SK-N-MC (cell line): ENCODE results near the gene STX16.

ENCODE experiments used
- DNase-seq: peaks from one replicate; pipeline ENCODE4 v3.0.0-alpha.2; 2011; ENCODE audit warnings: low read depth, low spot score
- H3K27ac ChIP-seq: fragments of 200-600 bp; sonication (generic); 2 replicates; pipeline ENCODE4 v1.5.1; 2016; ENCODE audit warnings: mixed run types
- H3K36me3 ChIP-seq: fragments of 200-600 bp; sonication (generic); 2 replicates; pipeline ENCODE4 v1.6.1; 2017; ENCODE audit warnings: antibody characterized with exemption, low read length, mixed read lengths; ENCODE audit not compliant: insufficient read depth
- H3K4me3 ChIP-seq: fragments of 200-600 bp; sonication (generic); 2 replicates; pipeline ENCODE4 v1.5.1; 2016
- H3K9ac ChIP-seq: fragments of 200-600 bp; sonication (generic); 2 replicates; pipeline ENCODE4 v1.8.0; 2017; ENCODE audit warnings: mixed run types, mixed read lengths; ENCODE audit not compliant: insufficient read length
- H3K9me3 ChIP-seq: fragments of 200-600 bp; sonication (generic); 2 replicates; pipeline ENCODE4 v1.6.1; 2017; ENCODE audit warnings: low read depth, mild to moderate bottlenecking, antibody characterized with exemption, low read length, moderate library complexity, mixed read lengths
- EZH2 ChIP-seq: fragments of 200-600 bp; sonication (generic); IDR thresholded peaks from one replicate; pipeline ENCODE4 v1.6.1; 2017; ENCODE audit warnings: antibody characterized with exemption
- FOXP2 ChIP-seq: optimal IDR thresholded peaks from 2 replicates; pipeline ENCODE3; 2011; ENCODE audit warnings: mild to moderate bottlenecking, moderate library complexity; ENCODE audit not compliant: insufficient read depth; ENCODE audit errors: extremely low read length, control extremely low read depth
- POLR2AphosphoS5 ChIP-seq: IDR thresholded peaks from 2 replicates; pipeline ENCODE4 v1.6.1; 2012; ENCODE audit warnings: mild to moderate bottlenecking, low read depth, low read length, borderline replicate concordance

Gene STX16

DNA sequence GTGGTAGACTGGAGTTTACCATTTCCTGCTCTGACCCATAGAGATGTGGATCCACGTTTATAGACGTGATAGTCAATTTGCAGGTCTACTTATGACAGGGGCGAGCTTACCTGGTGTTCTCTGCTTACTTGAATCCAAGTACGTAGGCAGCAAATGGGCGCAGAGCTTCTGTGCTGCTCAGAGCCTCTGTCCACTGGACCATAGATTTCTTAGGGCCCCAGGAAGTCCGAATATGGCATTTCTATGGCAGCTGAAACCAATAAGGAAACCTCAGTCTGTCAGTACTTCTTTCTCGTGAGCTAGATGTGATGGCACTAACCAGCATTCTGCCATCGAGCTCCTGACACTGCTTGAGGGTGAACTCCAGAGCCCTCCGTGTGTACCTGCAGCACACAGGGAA is 22.0 kb downstream of the STX16 start:
- H3K36me3 ChIP-seq: peaks cover 67% of the 10 kb centered on the region
- no peak overlapping the region for H3K9ac ChIP-seq
- TF ChIP-seq EZH2 (no peak), POLR2AphosphoS5 (no peak), FOXP2 (no peak)
- no peak overlapping the region for H3K27ac ChIP-seq
- no peak overlapping the region for H3K4me3 ChIP-seq
- no peak for DNase-seq
- no peaks in the 10 kb centered on the region for H3K9me3 ChIP-seq

DNA sequence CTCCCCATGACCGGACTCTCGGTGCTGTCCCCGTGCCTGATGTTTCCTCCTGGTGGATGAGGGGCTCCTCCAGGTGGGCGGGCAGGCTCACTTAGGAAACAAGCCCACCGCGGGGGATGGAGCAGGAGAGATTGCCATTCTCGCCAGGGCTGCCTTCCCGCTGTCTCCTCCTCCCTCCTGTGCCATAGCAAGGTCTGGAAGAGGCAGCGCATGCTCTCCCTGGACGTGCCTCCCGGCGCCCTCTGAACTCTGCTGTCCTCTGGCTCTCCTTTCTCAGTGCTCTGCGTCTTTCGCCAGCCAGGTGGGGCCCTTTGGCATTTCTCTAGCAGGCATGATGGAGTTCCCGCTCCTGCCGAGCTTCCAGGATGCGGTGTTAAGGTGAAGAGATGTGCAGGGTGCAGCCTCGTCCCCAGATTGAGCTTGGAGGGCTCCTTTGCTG is 24.1 kb downstream of the STX16 start:
- no peak for DNase-seq
- Histone ChIP-seq H3K27ac (no peak overlapping the region), H3K4me3 (no peak overlapping the region), H3K36me3 (peaks cover 55% of the 10 kb centered on the region), H3K9me3 (no peaks in the 10 kb centered on the region), H3K9ac (no peak overlapping the region)
- no peak for TF ChIP-seq EZH2
- no peak for TF ChIP-seq FOXP2
- no peak for TF ChIP-seq POLR2AphosphoS5

DNA sequence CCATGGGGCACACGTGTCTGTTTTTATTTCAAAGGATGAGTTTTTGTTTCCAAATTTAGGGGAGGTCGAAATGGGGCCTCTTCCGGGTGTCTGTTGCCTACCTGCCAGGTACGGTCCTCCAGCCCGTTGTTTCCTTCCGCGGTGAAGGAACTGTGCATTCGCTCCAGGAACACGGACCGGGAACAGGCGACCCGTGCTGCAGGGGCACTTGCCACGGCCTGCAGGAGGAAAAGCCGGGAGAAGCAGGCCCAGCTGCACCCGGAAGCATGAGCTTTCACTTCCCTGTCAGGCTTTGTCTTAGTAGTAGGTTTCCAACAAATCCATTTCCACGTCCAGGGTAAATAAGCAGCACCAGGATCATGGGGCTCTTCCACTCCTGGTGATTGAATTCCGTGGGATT is 24.6 kb downstream of the STX16 start:
- Histone ChIP-seq H3K27ac (no peak overlapping the region), H3K4me3 (no peak overlapping the region), H3K36me3 (peaks cover 52% of the 10 kb centered on the region), H3K9ac (no peak overlapping the region), H3K9me3 (no peaks in the 10 kb centered on the region)
- TF ChIP-seq FOXP2: no peak
- TF ChIP-seq EZH2: no peak
- TF ChIP-seq POLR2AphosphoS5: no peak
- DNase-seq: no peak

DNA sequence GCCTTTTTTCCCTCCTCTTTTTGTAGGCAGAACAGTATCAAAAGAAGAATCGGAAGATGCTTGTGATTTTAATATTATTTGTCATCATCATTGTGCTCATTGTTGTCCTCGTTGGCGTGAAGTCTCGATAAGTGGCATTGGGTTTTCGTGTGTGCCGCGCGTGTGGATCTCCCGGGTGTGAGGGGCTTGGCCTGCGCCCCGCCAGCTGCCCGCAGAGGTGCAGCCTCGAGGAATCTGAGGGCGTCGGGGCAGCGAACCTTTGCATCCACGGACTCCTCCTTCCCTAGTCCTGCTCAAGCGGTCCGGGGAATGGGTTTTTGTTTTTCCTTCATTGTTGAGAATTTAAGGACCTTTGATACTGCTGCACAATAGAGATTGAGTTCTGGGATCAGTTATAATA is 25.1 kb downstream of the STX16 start:
- Histone ChIP-seq H3K9me3 (no peaks in the 10 kb centered on the region), H3K4me3 (no peak overlapping the region), H3K27ac (no peak overlapping the region), H3K36me3 (peaks cover 51% of the 10 kb centered on the region), H3K9ac (no peak overlapping the region)
- no peak for DNase-seq
- TF ChIP-seq FOXP2 (no peak), POLR2AphosphoS5 (no peak), EZH2 (no peak)

DNA sequence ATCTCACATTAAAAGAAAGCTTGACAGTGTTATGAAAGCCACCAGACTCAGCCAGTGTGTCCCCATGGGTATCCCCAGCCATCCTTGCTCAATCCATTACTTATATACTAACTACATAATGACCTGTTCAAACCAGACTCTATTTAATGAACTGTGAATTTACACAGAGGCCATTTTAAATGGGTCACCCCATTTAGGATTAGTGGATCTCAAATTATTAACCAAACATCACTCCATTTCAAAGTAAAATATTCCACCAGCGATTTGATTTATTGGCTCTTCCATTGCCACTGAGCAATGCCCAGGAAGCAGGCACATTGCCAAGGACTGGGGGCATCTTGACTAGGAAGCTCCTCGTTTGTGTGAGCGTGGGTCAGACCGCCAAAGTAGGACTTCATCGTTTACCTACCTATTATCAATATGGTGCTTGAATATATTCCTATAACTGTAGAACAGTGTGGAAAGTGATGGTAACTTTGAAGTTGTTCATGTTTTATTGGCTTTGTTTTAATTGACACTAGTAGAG is 26.1 kb downstream of the STX16 start:
- TF ChIP-seq FOXP2 (no peak), POLR2AphosphoS5 (no peak), EZH2 (no peak)
- DNase-seq: no peak
- no peaks in the 10 kb centered on the region for H3K9me3 ChIP-seq
- no peak overlapping the region for H3K9ac ChIP-seq
- peaks cover 51% of the 10 kb centered on the region for H3K36me3 ChIP-seq
- no peak overlapping the region for H3K27ac ChIP-seq
- no peak overlapping the region for H3K4me3 ChIP-seq

DNA sequence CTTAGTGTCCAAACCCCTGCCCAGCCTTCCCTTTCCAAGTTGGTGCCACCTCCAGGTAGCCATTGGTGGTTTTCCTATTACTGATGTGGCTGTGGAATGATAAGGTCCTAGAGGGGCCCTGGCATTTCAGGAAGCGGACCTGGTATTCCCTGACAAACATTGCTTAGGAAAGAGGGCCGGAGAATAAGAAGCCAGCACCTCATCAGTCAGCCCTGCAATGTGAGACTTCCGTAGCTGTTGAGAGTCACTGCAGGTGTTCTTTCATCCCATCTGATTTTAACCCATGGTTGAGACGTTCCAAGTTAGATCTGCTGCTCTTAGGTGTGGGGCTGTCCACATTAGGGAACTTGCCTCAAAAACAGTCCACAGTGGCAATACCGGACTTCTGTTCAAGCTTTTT is 26.7 kb downstream of the STX16 start:
- Histone ChIP-seq H3K4me3 (no peak overlapping the region), H3K9ac (no peak overlapping the region), H3K36me3 (peaks cover 46% of the 10 kb centered on the region), H3K27ac (no peak overlapping the region), H3K9me3 (no peaks in the 10 kb centered on the region)
- TF ChIP-seq POLR2AphosphoS5 (no peak), EZH2 (no peak), FOXP2 (no peak)
- DNase-seq: no peak

DNA sequence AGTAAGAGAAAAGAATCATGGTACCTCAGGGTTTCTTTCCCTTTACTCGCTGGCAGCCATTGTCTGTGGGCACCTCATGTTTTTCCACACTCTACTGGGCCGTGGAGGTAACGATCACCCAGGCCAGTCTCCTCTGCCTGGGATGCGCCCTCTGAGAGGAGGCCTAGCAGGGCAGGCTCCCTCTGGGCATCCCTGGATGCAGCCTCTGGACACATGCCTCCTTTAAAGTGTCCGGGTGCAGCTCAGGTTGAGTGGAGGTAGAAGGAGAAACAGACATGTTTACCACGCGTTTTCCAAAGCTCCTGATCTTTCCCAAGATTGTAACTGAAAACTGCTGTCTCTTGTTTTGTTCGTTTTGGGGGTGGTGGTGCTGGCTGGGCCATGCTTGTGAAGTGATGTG is 27.7 kb downstream of the STX16 start:
- Histone ChIP-seq H3K27ac (no peak overlapping the region), H3K9me3 (no peaks in the 10 kb centered on the region), H3K36me3 (peaks cover 36% of the 10 kb centered on the region), H3K9ac (no peak overlapping the region), H3K4me3 (no peak overlapping the region)
- no peak for TF ChIP-seq EZH2
- no peak for TF ChIP-seq POLR2AphosphoS5
- TF ChIP-seq FOXP2: no peak
- no peak for DNase-seq

DNA sequence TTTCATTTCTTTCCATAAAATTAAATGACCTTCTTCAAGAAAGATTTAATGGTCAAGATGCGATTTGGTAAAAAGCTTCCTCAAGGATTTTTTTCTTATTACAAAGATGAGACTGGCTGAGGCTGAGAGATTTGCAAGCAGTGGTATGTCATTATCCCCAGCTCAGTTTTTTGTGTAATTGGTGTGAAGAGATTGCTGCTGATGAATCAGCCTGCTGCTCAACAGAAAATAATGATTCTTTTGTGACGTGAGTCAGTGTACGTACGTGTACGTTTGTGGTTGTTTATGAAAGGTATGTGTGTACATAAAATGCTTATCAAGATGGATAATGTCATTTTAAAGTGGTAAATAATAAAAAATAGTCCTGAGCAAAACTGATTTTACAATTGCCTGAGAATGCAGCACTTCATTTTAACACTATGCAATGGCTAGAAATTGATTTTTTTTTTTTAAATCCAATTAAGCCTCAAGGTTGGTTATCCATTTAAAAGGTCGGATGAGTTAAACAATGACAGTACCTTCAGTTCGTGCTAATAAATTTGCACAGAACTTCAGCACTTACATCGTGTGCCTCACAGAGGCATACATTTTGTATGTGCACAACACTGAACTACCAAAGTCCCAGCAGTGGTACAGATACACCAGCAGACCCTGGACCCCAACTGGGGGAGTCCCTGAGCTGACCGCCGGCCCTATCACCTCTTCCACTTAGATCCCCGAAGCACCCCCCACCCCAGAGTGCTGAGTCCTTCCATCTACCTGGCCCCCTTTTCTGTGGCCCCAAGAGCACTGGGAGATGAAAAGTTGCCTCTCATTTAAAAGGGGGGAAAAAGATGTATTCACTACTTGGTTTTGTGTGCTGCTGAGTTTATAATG is 31.8 kb downstream of the STX16 start:
- no peak overlapping the region for H3K4me3 ChIP-seq
- DNase-seq: no peak
- no peak overlapping the region for H3K9ac ChIP-seq
- H3K9me3 ChIP-seq: no peaks in the 10 kb centered on the region
- peaks cover 8% of the 10 kb centered on the region for H3K36me3 ChIP-seq
- H3K27ac ChIP-seq: no peak overlapping the region
- no peak for TF ChIP-seq FOXP2
- TF ChIP-seq POLR2AphosphoS5: no peak
- no peak for TF ChIP-seq EZH2
